HG02973 (cell line): ENCODE results near the gene IFNG.
A peak's percentile ranks its signal among the peaks of the same experiment; 100 is the strongest.
"Not testable (repeated sequence)": the region's sequence is repeated elsewhere in the genome, so short reads cannot be mapped to it uniquely, and the experiment has no call there.

Experiments used
- ATAC-seq: cut with Tn5 transposase; IDR thresholded peaks from one replicate; pipeline ENCODE4 v1.9.1; 2021; ENCODE audit warnings: moderate library complexity; ENCODE audit not compliant: unreplicated experiment

Gene IFNG

DNA sequence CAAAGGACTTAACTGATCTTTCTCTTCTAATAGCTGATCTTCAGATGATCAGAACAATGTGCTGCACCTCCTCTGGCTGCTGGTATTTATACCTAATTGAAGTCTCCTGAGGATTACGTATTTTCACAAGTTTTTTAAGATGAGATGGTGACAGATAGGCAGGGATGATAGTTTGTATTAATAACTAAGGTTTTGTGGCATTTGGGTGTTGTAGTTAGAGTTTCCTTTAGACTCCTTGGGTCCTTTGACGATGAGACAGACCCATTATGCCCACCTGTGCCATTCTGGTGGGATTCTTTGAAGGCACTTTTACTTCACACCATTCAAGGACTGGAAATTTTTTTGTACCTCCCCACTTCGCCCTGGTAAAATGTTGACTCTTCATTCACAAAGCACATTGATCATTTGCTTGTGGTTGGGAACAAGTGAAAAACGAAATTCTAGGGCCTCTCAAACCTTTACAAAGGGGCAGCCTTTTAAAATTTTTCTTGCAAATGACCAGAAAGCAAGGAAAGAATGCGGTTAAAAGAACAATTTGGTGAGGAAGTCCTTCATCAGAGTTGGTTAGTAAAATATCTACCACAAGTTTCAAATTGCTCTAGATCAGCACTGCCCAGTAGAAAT lies at the start of gene IFNG:
TSS of gene IFNG (minus strand) at position 60 of the 624 bp plus-strand sequence. CDS start 125 bp downstream, outside the sequence.
- no peak for ATAC-seq

DNA sequence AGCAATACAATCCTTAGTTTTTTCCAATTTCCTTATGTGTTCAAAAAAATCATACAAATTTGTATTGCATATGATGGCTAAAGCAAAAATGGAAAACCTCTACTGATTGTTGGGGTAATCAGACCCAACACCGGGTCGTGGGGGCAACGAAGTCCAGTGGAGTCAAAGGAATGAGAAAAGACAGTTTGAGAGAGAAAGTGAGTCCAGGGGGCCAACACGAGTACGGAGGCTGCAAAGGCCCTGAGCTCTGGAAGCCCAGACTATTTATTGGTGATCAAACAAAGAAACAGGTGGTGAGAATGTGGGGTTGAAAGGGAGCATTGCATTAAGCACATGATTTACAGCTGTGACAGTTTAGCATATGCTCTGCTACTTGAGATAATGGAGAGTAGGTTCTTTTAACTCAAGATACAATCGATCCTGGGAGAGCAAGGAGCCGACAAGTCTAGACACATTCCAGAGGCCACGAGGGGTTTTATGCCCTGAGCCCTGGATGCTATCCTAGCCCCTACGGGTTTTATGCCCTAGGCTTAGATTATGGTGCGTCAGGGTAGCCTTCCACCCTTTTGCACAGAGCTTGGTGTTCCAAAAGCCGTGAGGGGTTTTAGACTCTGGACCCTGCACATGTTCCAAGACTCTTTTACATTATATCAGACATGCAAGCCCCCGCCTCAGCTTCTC lies 49.6 kb upstream of the IFNG start:
- ATAC-seq = not testable (repeated sequence)

GRCh38 chr12:68207276-68207675 lies 47.7 kb upstream of the IFNG start:
- no peak for ATAC-seq

GRCh38 chr12:68206446-68206845 lies 46.9 kb upstream of the IFNG start:
- ATAC-seq = no peak

GRCh38 chr12:68203460-68203875 lies 43.9 kb upstream of the IFNG start:
- ATAC-seq = no peak

DNA sequence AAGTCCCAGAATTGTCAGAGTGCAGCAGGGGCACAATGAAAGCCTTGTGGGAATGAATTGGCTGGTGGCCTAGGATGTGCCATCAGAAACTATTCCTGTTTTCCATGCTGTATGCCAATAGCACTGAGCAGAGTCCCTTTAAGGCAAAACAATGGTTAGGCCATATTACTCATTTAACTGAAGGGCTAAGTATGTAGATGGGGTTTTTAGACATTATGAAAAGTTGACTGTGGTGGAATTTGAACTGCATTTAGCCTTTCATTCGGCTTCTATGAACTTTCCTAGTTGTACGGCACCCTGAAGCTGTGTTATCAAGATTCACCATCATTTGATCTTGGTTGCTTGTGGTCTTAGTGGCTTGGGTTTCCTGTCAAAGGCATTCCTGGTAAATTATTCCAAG lies 41.3 kb upstream of the IFNG start:
- no peak for ATAC-seq

- no peak for ATAC-seq
Observed at GRCh38 chr12:68199127-68199526, 39.6 kb upstream of the IFNG start.

- no peak for ATAC-seq
Observed at GRCh38 chr12:68198507-68199086, 39.1 kb upstream of the IFNG start.

DNA sequence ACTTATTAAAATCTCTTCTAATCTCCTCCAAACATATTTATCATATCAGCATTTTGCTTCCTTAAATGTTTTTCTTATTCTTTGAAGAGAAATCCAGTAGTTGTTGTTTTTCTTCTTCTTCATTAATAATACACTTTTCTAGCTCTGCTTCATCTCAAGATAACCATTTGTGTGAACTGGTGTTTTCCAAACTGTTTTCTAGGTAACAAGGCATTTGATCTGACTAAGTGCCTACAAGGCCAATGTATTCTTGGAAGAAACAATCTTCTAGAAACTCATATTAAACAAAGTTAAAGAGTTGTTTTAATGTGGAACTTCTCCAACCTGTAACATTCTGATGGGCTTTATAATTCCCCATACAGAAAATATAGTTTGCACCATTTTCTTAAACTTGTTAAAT lies 30.8 kb upstream of the IFNG start:
- no peak for ATAC-seq

DNA sequence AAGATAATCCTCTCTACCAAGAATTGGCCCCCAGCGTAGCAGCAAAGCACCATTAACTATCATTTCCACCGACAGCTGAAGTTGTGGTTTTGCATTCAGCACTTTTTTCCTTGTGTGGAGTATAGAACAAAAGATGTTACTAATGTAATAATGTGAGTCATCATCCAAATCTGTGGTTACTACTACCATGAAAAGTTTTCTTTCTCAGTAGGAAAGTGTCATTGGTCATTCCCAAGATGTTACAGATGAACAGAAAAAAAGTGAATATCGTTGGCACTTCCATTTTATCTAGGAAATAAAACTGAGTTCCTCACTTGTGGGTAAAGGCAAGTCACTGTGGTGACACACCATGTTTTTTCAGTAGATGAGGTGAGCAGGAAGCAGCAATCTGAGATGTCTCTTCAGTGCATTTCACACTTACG lies 30.3 kb upstream of the IFNG start:
- ATAC-seq = no peak

DNA sequence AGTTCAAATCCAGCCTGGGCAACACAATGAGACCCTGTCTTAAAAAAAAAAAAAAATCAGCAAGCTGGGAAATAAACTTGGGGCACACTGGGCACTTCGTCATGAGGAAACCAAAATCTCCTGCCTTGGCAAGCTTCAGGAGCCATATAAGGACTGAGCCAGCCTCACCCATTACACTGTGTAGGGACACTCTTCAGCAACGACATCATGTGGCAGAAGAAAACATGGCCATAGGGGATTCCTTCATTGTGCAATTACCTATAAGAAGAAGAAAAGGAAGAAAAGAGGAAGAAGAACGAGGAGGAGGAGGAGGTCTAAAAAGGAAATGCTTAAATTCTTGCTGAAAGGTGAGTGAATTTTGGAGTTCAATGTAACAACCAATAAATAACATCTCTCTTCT lies 26.1 kb upstream of the IFNG start:
- ATAC-seq = no peak

GRCh38 chr12:68180792-68181744 lies 21.5 kb upstream of the IFNG start:
- no peak for ATAC-seq

GRCh38 chr12:68178774-68179439 lies 19.4 kb upstream of the IFNG start:
- ATAC-seq = no peak

GRCh38 chr12:68178184-68178583 lies 18.6 kb upstream of the IFNG start:
- no peak for ATAC-seq

DNA sequence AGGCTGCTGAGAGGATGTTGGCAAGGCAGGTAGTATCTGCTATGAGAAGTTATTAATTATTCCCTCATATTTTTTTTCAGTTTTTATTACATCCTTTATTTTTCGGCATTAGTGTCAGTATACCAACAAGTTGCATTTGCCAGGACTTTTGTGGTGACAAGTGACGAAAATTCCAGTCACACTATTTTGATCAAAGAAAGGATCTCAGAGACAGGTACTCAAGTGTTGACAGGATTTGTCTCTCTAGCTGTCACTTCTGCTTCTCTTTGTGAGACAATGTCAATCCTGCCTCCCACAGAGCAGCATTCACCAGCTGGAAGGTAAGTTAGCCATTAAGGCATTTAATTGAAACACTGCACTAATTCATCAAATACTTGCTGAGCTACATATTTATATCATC lies 18.0 kb upstream of the IFNG start:
- no peak for ATAC-seq

GRCh38 chr12:68176257-68176656 lies 16.7 kb upstream of the IFNG start:
- no peak for ATAC-seq

- ATAC-seq = peak; percentile 88
Observed at GRCh38 chr12:68175557-68176061, 16.1 kb upstream of the IFNG start.

DNA sequence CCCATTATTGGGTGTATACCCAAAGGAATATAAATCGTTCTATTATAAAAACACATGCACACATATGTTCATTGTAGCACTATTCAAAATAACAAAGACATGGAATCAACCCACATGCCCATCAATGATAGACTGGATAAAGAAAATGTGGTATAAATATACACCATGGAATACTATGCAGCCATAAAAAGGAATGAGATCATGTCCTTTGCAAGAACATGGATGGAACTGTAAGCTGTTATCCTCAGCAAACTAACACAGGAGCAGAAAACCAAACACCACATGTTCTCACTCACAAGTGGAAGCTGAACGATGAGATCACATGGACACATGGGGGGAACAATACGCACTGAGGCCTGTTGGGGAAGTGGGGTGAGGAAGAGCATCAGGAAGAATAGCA lies 15.2 kb upstream of the IFNG start:
- not testable (repeated sequence) for ATAC-seq

DNA sequence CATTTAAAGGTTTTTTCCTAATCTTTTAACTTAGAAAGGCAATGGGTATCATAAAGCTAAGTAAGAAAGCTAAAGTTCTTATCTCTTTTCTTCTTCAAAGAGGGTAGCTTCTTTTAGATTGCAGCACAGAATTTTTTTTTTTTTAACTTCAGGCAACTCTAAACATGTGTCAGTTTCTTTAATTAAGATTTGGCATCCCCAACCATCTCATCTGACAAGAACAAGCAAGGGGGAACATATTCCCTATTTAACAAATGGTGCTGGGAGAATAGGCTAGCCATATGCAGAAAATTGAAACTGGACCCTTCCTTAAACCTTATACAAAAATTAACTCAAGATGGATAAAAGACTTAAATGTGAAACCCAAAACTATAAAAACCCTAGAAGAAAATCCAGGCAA lies 14.3 kb upstream of the IFNG start:
- no peak for ATAC-seq

DNA sequence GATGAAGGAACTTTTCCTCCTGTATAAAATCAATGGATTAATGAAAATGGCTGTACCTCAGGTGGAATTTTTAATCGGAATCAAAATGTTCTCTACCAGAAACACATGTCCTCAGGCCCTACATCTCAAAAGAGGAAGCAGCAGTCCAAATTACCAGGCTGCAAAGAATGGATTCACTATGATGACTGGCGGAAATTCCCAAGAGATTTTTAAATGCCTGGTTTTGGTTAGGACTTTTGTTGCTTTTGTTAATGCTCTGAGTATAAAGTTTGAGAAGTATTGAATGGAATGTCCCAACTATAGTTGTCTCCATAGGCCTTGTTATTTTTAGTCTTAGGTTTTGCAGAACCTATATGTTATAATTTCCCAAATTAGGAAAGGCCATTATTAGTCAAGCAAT lies 11.2 kb upstream of the IFNG start:
- no peak for ATAC-seq
